HG03175 (cell line): ENCODE measurements around the gene BHLHA9.
"Not testable (repeated sequence)": the region's sequence is repeated elsewhere in the genome, so short reads cannot be mapped to it uniquely, and the experiment has no call there.

ENCODE experiments used
- ATAC-seq: cut with Tn5 transposase; IDR thresholded peaks from one replicate; pipeline ENCODE4 v1.9.1; 2021; ENCODE audit warnings: mild to moderate bottlenecking, moderate library complexity; ENCODE audit not compliant: unreplicated experiment

Gene BHLHA9

DNA sequence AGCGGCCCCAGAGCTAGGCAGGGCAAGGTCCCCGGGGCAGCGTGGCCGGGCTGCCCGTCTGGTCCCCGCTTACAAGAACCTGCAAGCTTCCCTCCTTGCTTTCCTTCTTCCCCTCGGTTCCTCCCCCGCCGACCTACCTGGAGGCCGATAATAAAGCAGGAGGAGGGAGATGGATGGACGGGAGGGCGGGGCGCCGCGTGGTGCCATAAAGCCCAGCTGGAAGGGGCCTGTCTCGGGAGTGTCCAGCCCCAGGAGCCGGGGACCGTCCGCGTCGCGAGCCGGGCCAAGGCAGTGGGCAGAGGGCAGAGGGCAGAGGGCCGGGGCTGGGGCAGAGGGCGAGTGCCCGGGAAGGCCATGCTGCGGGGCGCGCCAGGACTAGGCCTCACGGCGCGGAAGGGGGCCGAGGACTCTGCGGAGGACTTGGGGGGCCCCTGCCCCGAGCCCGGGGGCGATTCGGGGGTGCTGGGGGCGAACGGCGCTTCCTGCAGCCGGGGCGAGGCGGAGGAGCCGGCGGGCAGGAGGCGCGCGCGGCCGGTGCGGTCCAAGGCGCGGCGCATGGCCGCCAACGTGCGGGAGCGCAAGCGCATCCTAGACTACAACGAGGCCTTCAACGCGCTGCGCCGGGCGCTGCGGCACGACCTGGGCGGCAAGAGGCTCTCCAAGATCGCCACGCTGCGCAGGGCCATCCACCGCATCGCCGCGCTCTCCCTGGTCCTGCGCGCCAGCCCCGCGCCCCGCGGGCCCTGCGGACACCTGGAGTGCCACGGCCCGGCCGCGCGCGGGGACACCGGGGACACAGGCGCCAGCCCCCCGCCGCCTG is at the start of gene BHLHA9:
Gene BHLHA9 (plus strand): TSS at position 235 of the 820 bp plus-strand sequence. CDS start 120 bp downstream, at position 355.
- no peak for ATAC-seq

GRCh38 chr17:1221209-1221608 is 49.0 kb upstream of the BHLHA9 start:
- no peak for ATAC-seq

DNA sequence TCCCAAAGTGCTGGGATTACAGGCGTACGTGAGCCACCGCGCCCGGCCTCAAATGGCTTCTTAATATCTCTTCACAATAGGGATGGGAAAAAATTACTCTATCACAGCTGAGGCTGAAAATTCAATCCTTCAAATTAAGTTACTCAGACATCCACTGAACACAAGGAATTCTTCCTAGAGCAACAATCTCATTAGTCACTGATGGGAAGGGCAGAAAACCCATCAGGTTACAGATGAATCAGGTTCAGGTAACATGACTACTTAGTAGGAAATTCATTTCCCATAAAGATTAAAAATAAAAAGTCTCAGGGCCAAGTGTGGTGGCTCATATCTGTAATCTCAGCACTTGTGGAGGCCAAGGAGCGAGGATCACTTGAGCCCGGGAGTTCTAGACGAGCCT is 47.9 kb upstream of the BHLHA9 start:
- no peak for ATAC-seq

DNA sequence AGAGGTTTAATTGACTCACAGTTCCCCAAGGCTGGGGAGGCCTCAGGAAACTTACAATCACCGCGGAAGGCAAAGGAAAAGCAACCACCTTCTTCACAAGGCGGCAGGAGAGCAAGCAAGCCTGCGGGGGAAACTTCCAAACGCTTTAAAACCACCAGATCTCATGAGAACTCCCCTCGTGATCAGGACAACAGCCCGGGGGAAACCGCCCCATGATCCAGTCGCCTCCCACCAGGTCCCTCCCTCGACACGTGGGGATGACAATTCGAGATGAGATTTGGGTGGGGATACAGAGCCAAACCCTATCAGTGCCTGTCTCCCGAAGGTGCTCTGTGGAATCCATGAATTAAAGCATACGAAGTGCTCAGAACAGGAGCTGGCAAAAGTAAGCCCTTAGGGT is 46.6 kb upstream of the BHLHA9 start:
- ATAC-seq = no peak

- no peak for ATAC-seq
Observed at GRCh38 chr17:1224330-1224729, 45.9 kb upstream of the BHLHA9 start.

DNA sequence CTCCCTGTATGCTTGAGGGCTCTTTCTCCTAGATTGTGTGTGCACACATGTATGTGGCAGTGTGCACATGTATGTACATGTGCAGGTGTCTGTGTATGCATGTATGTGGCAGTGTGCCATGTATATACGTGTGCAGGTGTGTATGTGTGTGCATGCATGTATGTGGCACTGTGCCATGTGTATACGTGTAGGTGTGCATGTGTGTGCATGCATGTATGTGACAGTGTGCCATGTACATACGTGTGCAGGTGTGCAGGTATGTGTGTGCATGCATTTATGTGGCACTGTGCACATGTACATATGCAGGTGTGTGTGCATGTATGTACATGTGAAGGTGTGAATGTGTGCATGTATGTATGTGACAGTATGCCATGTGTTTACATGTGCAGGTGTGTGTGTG is 43.9 kb upstream of the BHLHA9 start:
- ATAC-seq = no peak

GRCh38 chr17:1227365-1227764 is 42.9 kb upstream of the BHLHA9 start:
- no peak for ATAC-seq

DNA sequence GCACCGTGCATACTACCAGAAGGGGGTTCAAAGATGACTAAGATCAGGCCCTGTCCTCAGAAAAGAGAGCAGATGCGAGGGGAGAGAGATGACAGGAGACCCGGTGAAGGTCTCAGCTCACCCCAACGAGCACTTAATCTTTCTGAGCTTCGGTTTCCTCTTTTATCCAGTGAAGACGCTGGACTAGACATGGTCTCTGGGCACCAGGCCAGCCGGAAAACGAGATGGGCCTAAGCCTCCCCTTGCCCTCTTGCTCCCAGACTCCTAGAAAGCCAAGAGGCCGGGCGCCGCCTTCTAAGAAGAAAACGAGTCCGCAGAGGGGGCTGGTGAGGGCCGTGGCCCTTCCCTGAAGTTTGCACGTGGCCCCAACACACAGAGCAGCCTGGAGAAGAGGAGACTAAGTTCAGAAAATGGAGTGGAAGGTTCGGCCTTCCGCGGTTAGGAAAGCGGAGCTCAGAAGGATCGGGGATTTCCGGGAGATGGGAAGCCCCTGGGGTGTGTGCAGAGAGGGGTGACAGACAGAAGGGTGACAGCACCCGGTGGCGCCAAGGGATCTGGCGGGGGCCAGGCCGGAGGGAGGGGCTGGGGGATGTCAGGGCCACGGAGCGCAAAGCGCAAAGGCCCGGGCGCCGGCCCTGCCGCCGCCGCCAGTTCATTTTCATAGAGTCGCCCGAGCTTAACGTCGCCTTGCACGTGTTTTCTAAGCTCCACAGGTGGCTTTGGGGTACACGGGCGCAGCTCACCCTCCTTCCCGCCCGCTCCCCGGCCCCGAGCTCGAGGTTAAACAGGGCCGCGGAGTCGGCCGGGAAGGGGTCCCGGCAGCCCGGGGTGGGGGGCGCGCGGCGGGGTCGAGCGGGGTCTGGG is 42.1 kb upstream of the BHLHA9 start:
- no peak for ATAC-seq

GRCh38 chr17:1228781-1229348 is 41.4 kb upstream of the BHLHA9 start:
- ATAC-seq = peak; percentile 26

- peak; percentile 52 for ATAC-seq
Observed at GRCh38 chr17:1229349-1229899, 40.8 kb upstream of the BHLHA9 start.

DNA sequence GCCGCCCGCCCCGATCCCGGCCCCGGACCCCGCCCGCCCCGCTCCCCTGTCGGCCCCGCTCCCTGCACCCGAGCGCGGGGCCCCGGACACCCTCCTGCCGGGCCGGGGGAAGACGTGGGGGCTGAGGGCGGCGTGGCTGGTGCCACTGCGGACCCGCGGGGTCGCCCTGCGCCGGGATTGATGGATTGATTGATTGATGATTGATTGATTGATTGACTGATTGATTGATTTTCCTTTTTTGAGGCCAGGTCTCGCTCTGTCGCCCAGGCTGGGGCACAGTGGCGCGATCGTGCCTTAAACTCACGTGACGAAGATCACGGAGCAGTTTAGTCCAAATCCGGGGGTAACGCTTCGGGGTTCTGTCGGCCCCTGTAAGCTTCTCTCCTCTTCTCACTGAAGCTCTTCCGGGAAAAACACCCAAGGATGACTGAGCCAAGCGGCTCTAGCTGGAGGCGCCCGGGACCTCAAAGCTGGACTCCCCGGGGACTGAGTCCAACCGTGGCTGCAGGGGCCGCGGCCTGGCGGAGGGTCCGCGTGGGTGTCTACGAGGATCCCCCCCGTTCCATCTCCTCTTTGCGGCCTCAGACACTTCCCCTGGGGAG is 40.2 kb upstream of the BHLHA9 start:
- no peak for ATAC-seq

DNA sequence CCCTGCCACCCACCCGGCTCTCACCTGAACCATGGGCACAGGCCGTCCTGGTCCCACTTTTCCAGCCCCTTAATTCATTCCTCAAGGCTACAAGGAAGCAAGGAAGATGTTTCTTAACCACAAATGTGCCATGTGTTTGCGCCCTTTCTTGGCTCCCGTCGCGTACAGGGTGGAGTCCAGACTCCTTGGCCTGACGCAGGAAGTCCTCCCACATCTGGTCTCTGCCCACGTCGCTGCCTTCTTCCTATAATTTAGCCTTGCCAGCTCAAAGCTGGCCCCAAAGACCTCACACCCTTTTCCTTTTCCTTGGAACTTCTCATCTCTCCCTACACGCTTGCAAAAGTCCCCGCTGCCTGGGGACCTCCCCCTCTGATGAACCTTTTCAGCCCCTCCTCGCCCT is 38.8 kb upstream of the BHLHA9 start:
- ATAC-seq = no peak

DNA sequence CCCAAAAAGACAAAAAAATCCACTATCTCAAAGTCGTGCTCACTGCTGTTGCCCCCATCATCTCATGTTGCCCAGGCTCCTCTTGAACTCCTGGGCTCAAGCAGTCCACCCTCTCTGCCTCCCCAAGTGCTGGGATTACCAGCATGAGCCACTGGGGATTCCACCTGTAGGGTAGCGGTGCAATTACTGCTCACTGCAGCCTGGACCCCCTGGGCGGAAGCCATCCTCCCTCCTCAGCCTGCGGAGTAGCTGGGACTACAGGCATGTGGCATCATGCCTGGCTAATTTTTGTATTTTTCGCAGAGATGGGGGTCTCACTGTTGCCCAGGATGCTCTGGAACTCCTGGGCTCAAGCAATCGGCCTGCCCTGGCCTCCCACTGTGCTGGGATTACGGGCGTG is 37.9 kb upstream of the BHLHA9 start:
- no peak for ATAC-seq

- no peak for ATAC-seq
Observed at GRCh38 chr17:1232786-1233185, 37.5 kb upstream of the BHLHA9 start.

- ATAC-seq = no peak
Observed at GRCh38 chr17:1234455-1234854, 35.8 kb upstream of the BHLHA9 start.

- ATAC-seq = no peak
Observed at GRCh38 chr17:1237471-1237870, 32.8 kb upstream of the BHLHA9 start.

- ATAC-seq = no peak
Observed at GRCh38 chr17:1239210-1239609, 31.0 kb upstream of the BHLHA9 start.

DNA sequence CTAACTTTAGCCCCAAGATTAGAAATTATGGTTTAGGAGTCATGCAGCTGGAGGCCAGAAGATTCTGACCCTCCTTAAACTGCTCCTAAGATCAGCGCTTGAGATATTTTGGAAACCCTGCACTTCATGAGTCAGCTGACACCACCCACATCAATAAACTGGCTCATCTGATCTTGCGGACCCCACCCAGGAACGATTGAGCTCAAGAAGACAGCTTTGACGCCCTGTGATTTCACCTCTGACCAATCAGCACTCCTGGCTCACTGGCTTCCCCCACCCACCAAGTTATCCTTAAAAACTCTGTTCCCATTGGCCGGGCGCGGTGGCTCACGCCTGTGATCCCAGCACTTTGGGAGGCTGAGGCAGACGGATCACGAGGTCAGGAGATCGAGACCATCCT is 29.8 kb upstream of the BHLHA9 start:
- ATAC-seq = not testable (repeated sequence)

GRCh38 chr17:1241929-1242328 is 28.3 kb upstream of the BHLHA9 start:
- ATAC-seq = no peak

DNA sequence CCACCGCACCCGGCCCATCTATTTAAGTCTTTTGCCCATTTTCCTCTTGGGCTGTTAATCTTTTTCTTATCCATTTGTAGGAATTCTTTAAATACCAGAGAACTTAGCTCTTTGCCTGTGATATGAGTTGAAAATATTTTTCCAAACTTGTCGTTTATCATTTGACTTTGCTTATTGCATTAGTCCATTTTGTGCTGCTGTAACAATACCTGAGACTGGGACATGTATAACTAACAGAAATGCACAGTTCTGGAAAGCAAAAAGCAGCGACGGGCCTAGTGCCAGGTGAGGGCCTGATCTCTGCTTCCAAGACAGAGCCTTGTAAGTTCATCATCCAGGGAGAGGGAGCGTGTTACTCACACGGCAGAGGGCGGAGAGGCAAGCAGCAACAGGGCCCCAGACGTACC is 25.6 kb upstream of the BHLHA9 start:
- no peak for ATAC-seq
